HepG2 (cell line): Measurements from ENCODE around the gene PPP1R9A. TPM values are rescaled to one million over a fixed set of nuclear protein-coding genes. Genes with fewer than 3 reads are reported as not detected.

Experiments used
- ATAC-seq: fragments of 200-7000 bp; cut with Tn5 transposase; 3 replicates; pipeline ENCODE4 v1.9.1; 2020; ENCODE audit warnings: mild to moderate bottlenecking, moderate library complexity
- BruUV-seq: library from RNA; stranded (reverse); fragments of 400-500 nt; replicated peaks from 2 replicates; lab custom pipeline; 2021; lab: Mats Ljungman, UMichigan
- CTCF ChIA-PET: fragments of 300-600 bp; formaldehyde crosslinking; extraction: SDS; loops from one replicate; lab custom pipeline; 2021; ENCODE audit warnings: low total read pairs, inconsistent platforms, low intra/inter-chr PET ratio; lab: Yijun Ruan, JAX
- POLR2A ChIA-PET: fragments of 350-600 bp; sonication (Branson Sonifier 250); formaldehyde crosslinking; loops from one replicate; lab custom pipeline; 2020; ENCODE audit warnings: antibody characterized with exemption, inconsistent platforms; lab: Yijun Ruan, JAX
- DNase-seq: peaks from one replicate; pipeline ENCODE4 v3.0.0-alpha.2; 2015; ENCODE audit warnings: low spot score
- FAIRE-seq: peaks from 3 replicates; lab custom pipeline; 2011; peaks lifted over from hg19 to GRCh38; lab: Jason Lieb, UNC
- H2AFZ ChIP-seq: one replicate; pipeline ENCODE4 v1.6.1; 2011; ENCODE audit warnings: low read length, inconsistent platforms
- H3K27ac ChIP-seq: fragments of 300-600 bp; 3 replicates; pipeline ENCODE4 v1.8.0; 2011; ENCODE audit warnings: mixed run types, mild to moderate bottlenecking, mixed read lengths, low read length, inconsistent platforms; ENCODE audit not compliant: insufficient read depth; ENCODE audit errors: extremely low read length
- H3K27me3 ChIP-seq, 2 experiments: fragments of 200-600 bp in 1 of 2; 2 replicates in 1 of 2; 3 replicates in 1 of 2; pipeline versions ENCODE4 v1.6.0 to v1.8.0; 2011; ENCODE audit warnings: low read length in 2 of 2, mild to moderate bottlenecking in 2 of 2, moderate library complexity in 2 of 2, inconsistent platforms in 1 of 2; ENCODE audit not compliant: insufficient read depth in 2 of 2, control insufficient read depth in 1 of 2
- H3K36me3 ChIP-seq, 2 experiments: fragments of 200-600 bp in 1 of 2; replicated peaks in 1 of 2; 2 replicates in 1 of 2; 3 replicates in 1 of 2; pipeline versions ENCODE4 v1.5.1 to v1.8.0; 2011; ENCODE audit warnings: low read length in 2 of 2, inconsistent platforms in 1 of 2; ENCODE audit not compliant: insufficient read depth in 2 of 2, control insufficient read depth in 1 of 2
- H3K4me1 ChIP-seq: 2 replicates; pipeline ENCODE4 v1.5.1; 2012; ENCODE audit warnings: low read length, inconsistent platforms; ENCODE audit not compliant: insufficient read depth
- H3K4me2 ChIP-seq: 2 replicates; pipeline ENCODE4 v1.6.0; 2011; ENCODE audit warnings: low read depth, low read length, inconsistent platforms
- H3K4me3 ChIP-seq, 3 experiments: fragments of 200-600 bp in 1 of 3; sonication (generic), shearing (Covaris generic) in 1 of 3; replicated peaks in 1 of 3; 2 replicates each; pipeline ENCODE4 v1.5.1; 2011 to 2016; ENCODE audit warnings: low read length in 3 of 3, inconsistent platforms in 2 of 3, low read depth in 2 of 3, mild to moderate bottlenecking in 2 of 3, control low read depth in 1 of 3, mixed read lengths in 1 of 3; ENCODE audit not compliant: insufficient read depth in 1 of 3
- H3K79me2 ChIP-seq: one replicate; pipeline ENCODE4 v1.6.1; 2011; ENCODE audit warnings: low read length, inconsistent platforms; ENCODE audit not compliant: insufficient read depth
- H3K9ac ChIP-seq: 2 replicates; pipeline ENCODE4 v1.6.0; 2011; ENCODE audit warnings: mild to moderate bottlenecking, low read depth, low read length, inconsistent platforms; ENCODE audit not compliant: insufficient read depth
- H3K9me3 ChIP-seq: 2 replicates; pipeline ENCODE4 v1.5.1; 2012; ENCODE audit warnings: mild to moderate bottlenecking, low read length
- H4K20me1 ChIP-seq: 2 replicates; pipeline ENCODE4 v1.6.0; 2011; ENCODE audit warnings: inconsistent platforms, mild to moderate bottlenecking, low read length, moderate library complexity; ENCODE audit not compliant: insufficient read depth
- CENPX ChIP-seq: sonication (generic); formaldehyde crosslinking; IDR thresholded peaks from 2 replicates; pipeline ENCODE4 v1.9.0; 2021; ENCODE audit warnings: mild to moderate bottlenecking, missing genetic modification reagents, moderate library complexity
- GATAD1 ChIP-seq: IDR thresholded peaks from 2 replicates; pipeline ENCODE4 v1.6.1; 2016; ENCODE audit warnings: missing genetic modification reagents, missing compliant biosample characterization
- KLF12 ChIP-seq: sonication (generic); formaldehyde crosslinking; IDR thresholded peaks from 2 replicates; pipeline ENCODE4 v1.4.0; 2020; ENCODE audit warnings: missing genetic modification reagents, borderline replicate concordance
- MAF1 ChIP-seq: sonication (generic); formaldehyde crosslinking; IDR thresholded peaks from 2 replicates; pipeline ENCODE4 v1.5.0; 2020; ENCODE audit warnings: missing genetic modification reagents, borderline replicate concordance
- TCF7 ChIP-seq: sonication (generic); IDR thresholded peaks from 2 replicates; pipeline ENCODE4 v1.6.1; 2016; ENCODE audit warnings: antibody characterized with exemption, low read depth
- ZNF10 ChIP-seq: sonication (generic); formaldehyde crosslinking; IDR thresholded peaks from 2 replicates; pipeline ENCODE4 v1.4.0; 2020; ENCODE audit warnings: mild to moderate bottlenecking, low read depth, missing genetic modification reagents, borderline replicate concordance
- ZNF235 ChIP-seq: sonication (generic); formaldehyde crosslinking; IDR thresholded peaks from 2 replicates; pipeline ENCODE4 v1.8.1; 2023; ENCODE audit warnings: mild to moderate bottlenecking, missing genetic modification reagents, borderline replicate concordance
- WGBS: methylation state at CpG from one replicate; pipeline ENCODE4 v1.1.6; 2017; ENCODE audit warnings: low lambda C conversion rate; 5-methylcytosine and 5-hydroxymethylcytosine counted together
- in situ Hi-C: cut with HindIII; loops from 2 replicates; pipeline ENCODE4 v1.10.0; 2017; ENCODE audit warnings: low pct_unique_long_range_greater_than_20kb; ENCODE audit not compliant: extremely low pct_ligation_motif_present
- intact Hi-C: fragments of 100-400 bp; cut with micrococcal nuclease; formaldehyde crosslinking; loops from one replicate; pipeline ENCODE4 v1.10.0; 2022; ENCODE audit not compliant: unreplicated experiment
- polyA plus RNA-seq, 8 experiments: library from polyadenylated mRNA; depleted of rRNA in 3 of 8; stranded (reverse) in 7 of 8; unstranded in 1 of 8; fragments of >200 nt; fragmentation: Illumina TruSeq in 4 of 8; extraction: Trizol in 4 of 8; gene quantifications; 2 replicates each; pipeline versions ENCODE4 v1.2.1 to v1.2.3, GENCODE V29; 2011 to 2016; ENCODE audit warnings: low read depth in 4 of 8, missing spikeins in 1 of 8, mixed read lengths in 1 of 8; ENCODE audit not compliant: insufficient read depth in 1 of 8
- total RNA-seq, 5 experiments: library from RNA; depleted of rRNA; stranded (reverse); fragments of >200 nt; fragmentation: Illumina TruSeq; extraction: Trizol; gene quantifications; 2 replicates each; pipeline ENCODE4 v1.2.3, GENCODE V29; 2016; ENCODE audit warnings: low read depth in 1 of 5
- TF ChIP-seq, protein P1 (sequence below): sonication (generic); formaldehyde crosslinking; IDR thresholded peaks from 2 replicates; pipeline ENCODE4 v1.5.0; 2020; ENCODE audit warnings: missing genetic modification reagents, mild to moderate bottlenecking, borderline replicate concordance
- TF ChIP-seq, protein P2 (sequence below): sonication (generic); formaldehyde crosslinking; IDR thresholded peaks from 2 replicates; pipeline ENCODE4 v1.5.0; 2020; ENCODE audit warnings: mild to moderate bottlenecking, missing genetic modification reagents, moderate library complexity
- TF ChIP-seq, protein P3 (sequence below): sonication (generic); formaldehyde crosslinking; IDR thresholded peaks from 2 replicates; pipeline ENCODE4 v1.4.0; 2020; ENCODE audit warnings: missing genetic modification reagents
- TF ChIP-seq, protein P4 (sequence below): IDR thresholded peaks from 2 replicates; pipeline ENCODE4 v1.6.1; 2012; ENCODE audit warnings: inconsistent platforms

Gene PPP1R9A
- total and polyA plus RNA-seq, 2 of the 13 experiments (the other 11 are each of a cell fraction or from before 2014, with no cell fraction given), result 11.4 to 31.9 TPM

DNA sequence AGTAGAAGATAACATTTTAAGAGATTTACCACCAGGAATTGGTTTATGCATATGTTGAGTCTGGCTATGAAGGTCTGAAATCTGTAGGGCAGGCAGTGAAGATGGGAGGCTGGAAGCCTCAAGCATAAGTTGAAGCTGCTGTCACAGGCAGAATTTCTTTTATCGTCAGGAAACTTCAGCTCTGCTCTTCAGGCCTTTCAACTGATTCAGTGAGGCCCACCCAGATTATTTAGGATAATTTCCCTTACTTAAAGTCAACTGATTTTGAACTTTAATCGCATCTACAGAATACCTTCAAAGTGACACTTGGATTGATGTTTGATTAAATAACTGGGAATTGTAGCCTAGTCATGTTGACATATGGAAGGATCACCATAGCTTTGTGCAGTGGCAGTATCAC lies 190.5 kb downstream of the PPP1R9A start:
- no peak overlapping the region for H3K4me3 ChIP-seq
- DNase-seq (no peak), ATAC-seq (no peak), FAIRE-seq (no peak)
- intact Hi-C loops (no loop called here), in situ Hi-C loops (no loop called here)
- 98% methylated on average over 2 of the region's 2 CpGs for WGBS
- H3K27ac ChIP-seq, result no peak overlapping the region
- H3K27me3 ChIP-seq, result no peaks in the 10 kb centered on the region
- H3K9ac ChIP-seq, result no peak overlapping the region
- ChIA-PET CTCF (no interaction called here), POLR2A (no interaction called here)
- H3K4me2 ChIP-seq, result no peak overlapping the region
- no peaks in the 10 kb centered on the region for H3K79me2 ChIP-seq
- H3K9me3 ChIP-seq, result no peaks in the 10 kb centered on the region
- no peaks in the 10 kb centered on the region for H4K20me1 ChIP-seq
- H3K4me1 ChIP-seq, result peaks cover 16% of the 10 kb centered on the region
- TF ChIP-seq, protein P1, sequence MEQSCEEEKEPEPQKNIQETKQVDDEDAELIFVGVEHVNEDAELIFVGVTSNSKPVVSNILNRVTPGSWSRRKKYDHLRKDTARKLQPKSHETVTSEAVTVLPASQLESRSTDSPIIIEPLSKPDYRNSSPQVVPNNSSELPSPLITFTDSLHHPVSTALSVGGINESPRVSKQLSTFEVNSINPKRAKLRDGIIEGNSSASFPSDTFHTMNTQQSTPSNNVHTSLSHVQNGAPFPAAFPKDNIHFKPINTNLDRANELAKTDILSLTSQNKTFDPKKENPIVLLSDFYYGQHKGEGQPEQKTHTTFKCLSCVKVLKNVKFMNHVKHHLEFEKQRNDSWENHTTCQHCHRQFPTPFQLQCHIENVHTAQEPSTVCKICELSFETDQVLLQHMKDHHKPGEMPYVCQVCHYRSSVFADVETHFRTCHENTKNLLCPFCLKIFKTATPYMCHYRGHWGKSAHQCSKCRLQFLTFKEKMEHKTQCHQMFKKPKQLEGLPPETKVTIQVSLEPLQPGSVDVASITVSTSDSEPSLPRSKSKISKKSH, result no peak
- TF ChIP-seq GATAD1, result no peak
- TF ChIP-seq TCF7, result no peak
- TF ChIP-seq ZNF10 (CRISPR knock-in tag), result no peak
- H2AFZ ChIP-seq, result no peak overlapping the region
- H3K36me3 ChIP-seq, result no peaks in the 10 kb centered on the region; a peak in 1 of 5 replicates
- BruUV-seq, result no TSS peak

DNA sequence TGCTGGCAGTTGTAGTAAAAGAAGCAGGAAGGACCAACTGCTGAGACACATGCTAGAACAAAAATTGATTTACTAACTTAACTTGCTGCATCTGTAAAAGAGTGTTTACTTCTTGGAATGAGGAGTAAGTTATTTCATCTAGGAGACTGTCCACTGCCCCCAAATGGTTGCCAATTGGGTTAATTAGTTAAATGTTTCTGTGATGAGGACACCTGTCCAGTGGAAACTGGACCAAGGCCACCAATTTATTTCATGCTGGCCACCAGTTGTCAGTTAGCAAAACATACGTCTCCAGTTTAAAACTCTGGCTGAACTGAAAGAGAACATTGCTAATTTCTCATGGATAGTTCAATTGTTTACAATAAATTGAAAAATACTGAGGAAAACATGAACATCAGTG lies 191.7 kb downstream of the PPP1R9A start:
- Histone ChIP-seq H2AFZ (no peak overlapping the region), H3K27ac (no peak overlapping the region), H3K9me3 (no peaks in the 10 kb centered on the region), H3K4me2 (no peak overlapping the region), H3K4me1 (peaks cover 17% of the 10 kb centered on the region), H3K36me3 (no peaks in the 10 kb centered on the region; a peak in 1 of 5 replicates), H3K27me3 (no peaks in the 10 kb centered on the region), H3K79me2 (no peaks in the 10 kb centered on the region), H3K4me3 (no peak overlapping the region), H4K20me1 (no peaks in the 10 kb centered on the region), H3K9ac (no peak overlapping the region)
- WGBS, result 100% methylated on average over 1 of the region's 1 CpG
- in situ Hi-C loops (no loop called here), intact Hi-C loops (no loop called here)
- CTCF ChIA-PET, result no interaction called here
- DNase-seq (no peak), FAIRE-seq (no peak), ATAC-seq (no peak)
- BruUV-seq, result no TSS peak
- TF ChIP-seq MAF1 (CRISPR knock-in tag) (no peak), KLF12 (CRISPR knock-in tag) (no peak), CENPX (CRISPR knock-in tag) (no peak), ZNF235 (CRISPR knock-in tag) (no peak)
- TF ChIP-seq, protein P2, sequence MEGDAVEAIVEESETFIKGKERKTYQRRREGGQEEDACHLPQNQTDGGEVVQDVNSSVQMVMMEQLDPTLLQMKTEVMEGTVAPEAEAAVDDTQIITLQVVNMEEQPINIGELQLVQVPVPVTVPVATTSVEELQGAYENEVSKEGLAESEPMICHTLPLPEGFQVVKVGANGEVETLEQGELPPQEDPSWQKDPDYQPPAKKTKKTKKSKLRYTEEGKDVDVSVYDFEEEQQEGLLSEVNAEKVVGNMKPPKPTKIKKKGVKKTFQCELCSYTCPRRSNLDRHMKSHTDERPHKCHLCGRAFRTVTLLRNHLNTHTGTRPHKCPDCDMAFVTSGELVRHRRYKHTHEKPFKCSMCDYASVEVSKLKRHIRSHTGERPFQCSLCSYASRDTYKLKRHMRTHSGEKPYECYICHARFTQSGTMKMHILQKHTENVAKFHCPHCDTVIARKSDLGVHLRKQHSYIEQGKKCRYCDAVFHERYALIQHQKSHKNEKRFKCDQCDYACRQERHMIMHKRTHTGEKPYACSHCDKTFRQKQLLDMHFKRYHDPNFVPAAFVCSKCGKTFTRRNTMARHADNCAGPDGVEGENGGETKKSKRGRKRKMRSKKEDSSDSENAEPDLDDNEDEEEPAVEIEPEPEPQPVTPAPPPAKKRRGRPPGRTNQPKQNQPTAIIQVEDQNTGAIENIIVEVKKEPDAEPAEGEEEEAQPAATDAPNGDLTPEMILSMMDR (CRISPR knock-in tag), result no peak
- TF ChIP-seq, protein P3, sequence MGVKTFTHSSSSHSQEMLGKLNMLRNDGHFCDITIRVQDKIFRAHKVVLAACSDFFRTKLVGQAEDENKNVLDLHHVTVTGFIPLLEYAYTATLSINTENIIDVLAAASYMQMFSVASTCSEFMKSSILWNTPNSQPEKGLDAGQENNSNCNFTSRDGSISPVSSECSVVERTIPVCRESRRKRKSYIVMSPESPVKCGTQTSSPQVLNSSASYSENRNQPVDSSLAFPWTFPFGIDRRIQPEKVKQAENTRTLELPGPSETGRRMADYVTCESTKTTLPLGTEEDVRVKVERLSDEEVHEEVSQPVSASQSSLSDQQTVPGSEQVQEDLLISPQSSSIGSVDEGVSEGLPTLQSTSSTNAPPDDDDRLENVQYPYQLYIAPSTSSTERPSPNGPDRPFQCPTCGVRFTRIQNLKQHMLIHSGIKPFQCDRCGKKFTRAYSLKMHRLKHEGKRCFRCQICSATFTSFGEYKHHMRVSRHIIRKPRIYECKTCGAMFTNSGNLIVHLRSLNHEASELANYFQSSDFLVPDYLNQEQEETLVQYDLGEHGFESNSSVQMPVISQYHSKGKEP (CRISPR knock-in tag), result no peak
- TF ChIP-seq, protein P4, sequence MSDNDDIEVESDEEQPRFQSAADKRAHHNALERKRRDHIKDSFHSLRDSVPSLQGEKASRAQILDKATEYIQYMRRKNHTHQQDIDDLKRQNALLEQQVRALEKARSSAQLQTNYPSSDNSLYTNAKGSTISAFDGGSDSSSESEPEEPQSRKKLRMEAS, result no peak
- POLR2A ChIA-PET, result no interaction called here
